DND-41 (cell line): ENCODE measurements around the gene C2orf80.

Experiments
- ATAC-seq: fragments of 200-7000 bp; cut with Tn5 transposase; 3 replicates; pipeline ENCODE4 v1.9.1; 2021; ENCODE audit warnings: low read depth; ENCODE audit not compliant: insufficient read depth
- DNase-seq: peaks from one replicate; pipeline ENCODE4 v3.0.0-alpha.2; 2020
- H2AFZ ChIP-seq: 2 replicates; pipeline ENCODE4 v1.6.0; 2012; ENCODE audit warnings: low read depth, low read length
- H3K27ac ChIP-seq: 2 replicates; pipeline ENCODE4 v1.5.1; 2012; ENCODE audit warnings: low read length, inconsistent platforms
- H3K27me3 ChIP-seq: fragments of 200-600 bp; sonication (generic); 2 replicates; pipeline ENCODE4 v1.6.0; 2012; ENCODE audit warnings: low read length, mild to moderate bottlenecking, inconsistent platforms; ENCODE audit not compliant: insufficient read depth, poor library complexity
- H3K36me3 ChIP-seq: 2 replicates; pipeline ENCODE4 v1.5.1; 2012; ENCODE audit warnings: low read length, inconsistent platforms; ENCODE audit not compliant: insufficient read depth
- H3K4me1 ChIP-seq: 2 replicates; pipeline ENCODE4 v1.5.1; 2012; ENCODE audit warnings: mild to moderate bottlenecking, low read length; ENCODE audit not compliant: insufficient read depth
- H3K4me2 ChIP-seq: 2 replicates; pipeline ENCODE4 v1.6.0; 2012; ENCODE audit warnings: mild to moderate bottlenecking, moderate library complexity, low read length, inconsistent platforms; ENCODE audit not compliant: insufficient read depth
- H3K4me3 ChIP-seq, 2 experiments: fragments of 200-600 bp in 1 of 2; shearing (Covaris generic) in 1 of 2; 2 replicates each; pipeline ENCODE4 v1.5.1; 2012 to 2016; ENCODE audit warnings: inconsistent platforms in 2 of 2, low read length in 2 of 2, mild to moderate bottlenecking in 2 of 2, low read depth in 1 of 2, moderate library complexity in 1 of 2
- H3K79me2 ChIP-seq: 2 replicates; pipeline ENCODE4 v1.6.0; 2012; ENCODE audit warnings: low read length, inconsistent platforms; ENCODE audit not compliant: insufficient read depth
- H3K9ac ChIP-seq: 2 replicates; pipeline ENCODE4 v1.6.0; 2012; ENCODE audit warnings: low read depth, mild to moderate bottlenecking, inconsistent platforms, low read length, moderate library complexity
- H3K9me3 ChIP-seq: 2 replicates; pipeline ENCODE4 v1.5.1; 2012; ENCODE audit warnings: low read length, moderate library complexity, mild to moderate bottlenecking, inconsistent platforms; ENCODE audit not compliant: insufficient read depth, severe bottlenecking
- H4K20me1 ChIP-seq: 2 replicates; pipeline ENCODE4 v1.6.0; 2012; ENCODE audit warnings: low read length; ENCODE audit not compliant: insufficient read depth
- CTCF ChIP-seq: IDR thresholded peaks from 2 replicates; pipeline ENCODE4 v1.5.1; 2012; ENCODE audit warnings: borderline replicate concordance, low read length, moderate library complexity, mild to moderate bottlenecking; ENCODE audit not compliant: poor library complexity, severe bottlenecking; ENCODE audit errors: extremely low read depth
- EZH2 ChIP-seq: IDR thresholded peaks from 3 replicates; pipeline ENCODE4 v1.6.1; 2012; ENCODE audit warnings: borderline replicate concordance, low read depth, mild to moderate bottlenecking, moderate library complexity, low read length, inconsistent platforms; ENCODE audit not compliant: severe bottlenecking

Gene C2orf80

GRCh38 chr2:208153156-208153555, 36.7 kb downstream of the C2orf80 start:
- Histone ChIP-seq H3K36me3 (no peaks in the 10 kb centered on the region), H4K20me1 (no peaks in the 10 kb centered on the region), H3K4me2 (no peak overlapping the region), H3K4me1 (no peaks in the 10 kb centered on the region), H3K9me3 (no peaks in the 10 kb centered on the region), H3K27ac (no peak overlapping the region), H2AFZ (no peak overlapping the region), H3K27me3 (no peaks in the 10 kb centered on the region), H3K9ac (no peak overlapping the region), H3K4me3 (no peak overlapping the region), H3K79me2 (no peaks in the 10 kb centered on the region)
- no peak for TF ChIP-seq CTCF
- no peak for TF ChIP-seq EZH2
- DNase-seq (no peak), ATAC-seq (no peak)

- no peak overlapping the region for H2AFZ ChIP-seq
- H4K20me1 ChIP-seq = no peaks in the 10 kb centered on the region
- no peaks in the 10 kb centered on the region for H3K27me3 ChIP-seq
Observed at GRCh38 chr2:208150956-208151355, 38.9 kb downstream of the C2orf80 start.

GRCh38 chr2:208150094-208150493, 39.7 kb downstream of the C2orf80 start:
- Histone ChIP-seq H3K9ac (no peak overlapping the region), H3K27ac (no peak overlapping the region), H3K27me3 (no peaks in the 10 kb centered on the region), H3K4me3 (no peak overlapping the region), H3K4me1 (no peaks in the 10 kb centered on the region), H2AFZ (no peak overlapping the region), H3K4me2 (no peak overlapping the region), H3K79me2 (no peaks in the 10 kb centered on the region), H3K9me3 (no peaks in the 10 kb centered on the region), H4K20me1 (no peaks in the 10 kb centered on the region), H3K36me3 (no peaks in the 10 kb centered on the region)
- DNase-seq = no peak
- TF ChIP-seq CTCF = no peak
- TF ChIP-seq EZH2 = no peak
- ATAC-seq = no peak

More at GRCh38 chr2:208150956-208151355, 38.9 kb downstream of the C2orf80 start:
- no peaks in the 10 kb centered on the region for H3K79me2 ChIP-seq
- no peak overlapping the region for H3K4me2 ChIP-seq
- no peak for DNase-seq
- ATAC-seq = no peak
- no peak overlapping the region for H3K27ac ChIP-seq
- H3K9me3 ChIP-seq = no peaks in the 10 kb centered on the region
- H3K9ac ChIP-seq = no peak overlapping the region
- no peak overlapping the region for H3K4me3 ChIP-seq
- no peaks in the 10 kb centered on the region for H3K36me3 ChIP-seq
- no peaks in the 10 kb centered on the region for H3K4me1 ChIP-seq
- TF ChIP-seq CTCF (no peak), EZH2 (no peak)

- Histone ChIP-seq H3K79me2 (no peaks in the 10 kb centered on the region), H3K9me3 (no peaks in the 10 kb centered on the region), H3K36me3 (no peaks in the 10 kb centered on the region), H4K20me1 (no peaks in the 10 kb centered on the region), H3K27ac (no peak overlapping the region), H3K9ac (no peak overlapping the region), H2AFZ (no peak overlapping the region), H3K4me1 (no peaks in the 10 kb centered on the region), H3K27me3 (no peaks in the 10 kb centered on the region), H3K4me2 (no peak overlapping the region), H3K4me3 (no peak overlapping the region)
- ATAC-seq (no peak), DNase-seq (no peak)
- TF ChIP-seq EZH2 (no peak), CTCF (no peak)
Observed at GRCh38 chr2:208148803-208149202, 41.0 kb downstream of the C2orf80 start.
